Amniotic stem cell (primary cell): ENCODE data around the gene MGARP.
"Not testable (repeated sequence)": the region's sequence is repeated elsewhere in the genome, so short reads cannot be mapped to it uniquely, and the experiment has no call there.

Experiments
- DNase-seq: peaks from one replicate; lab custom pipeline; 2025; lab: John Stamatoyannopoulos, UW

The MGARP gene

GRCh38 chr4:139279760-139280620 is at the start of gene MGARP:
Gene MGARP (minus strand): TSS chr4:139280225. CDS start chr4:139280158, 67 bp downstream.
- DNase-seq, result no peak

GRCh38 chr4:139329665-139330200 is 49.7 kb upstream of the MGARP start:
- no peak for DNase-seq

GRCh38 chr4:139324620-139325019 is 44.6 kb upstream of the MGARP start:
- DNase-seq, result no peak

GRCh38 chr4:139322541-139322940 is 42.5 kb upstream of the MGARP start:
- DNase-seq, result not testable (repeated sequence)

- DNase-seq, result not testable (repeated sequence)
These were observed 42.0 kb upstream of the MGARP start for GRCh38 chr4:139322070-139322469.

- no peak for DNase-seq
These were observed 39.5 kb upstream of the MGARP start for GRCh38 chr4:139319571-139319970.

GRCh38 chr4:139317635-139318034 is 37.6 kb upstream of the MGARP start:
- no peak for DNase-seq

- DNase-seq, result no peak
These were observed 36.7 kb upstream of the MGARP start for GRCh38 chr4:139316733-139317132.

- DNase-seq, result no peak
These were observed 35.2 kb upstream of the MGARP start for GRCh38 chr4:139315221-139315675.

- DNase-seq, result no peak
These were observed 34.2 kb upstream of the MGARP start for GRCh38 chr4:139314047-139314800.

- DNase-seq, result not testable (repeated sequence)
These were observed 33.4 kb upstream of the MGARP start for GRCh38 chr4:139313414-139313813.

- no peak for DNase-seq
These were observed 32.7 kb upstream of the MGARP start for GRCh38 chr4:139312552-139313332.

GRCh38 chr4:139311909-139312308 is 31.9 kb upstream of the MGARP start:
- no peak for DNase-seq

- no peak for DNase-seq
These were observed 24.9 kb upstream of the MGARP start for GRCh38 chr4:139304920-139305319.

GRCh38 chr4:139301821-139302611 is 22.0 kb upstream of the MGARP start, which contains the start of gene NDUFC1:
Gene NDUFC1 (minus strand): TSS chr4:139302477. CDS start chr4:139295798, 6,679 bp downstream.
- no peak for DNase-seq

- DNase-seq, result peak; percentile 92
These were observed 21.2 kb upstream of the MGARP start, which contains the start of gene NAA15 for GRCh38 chr4:139301113-139301820. Gene NAA15 (plus strand): TSS chr4:139301505. CDS start chr4:139301778, 273 bp downstream.

- DNase-seq, result peak; percentile 37
These were observed 20.5 kb upstream of the MGARP start for GRCh38 chr4:139300431-139301112.

GRCh38 chr4:139299536-139299935 is 19.5 kb upstream of the MGARP start:
- DNase-seq, result no peak

- no peak for DNase-seq
These were observed 17.0 kb upstream of the MGARP start for GRCh38 chr4:139297001-139297410.

- DNase-seq, result no peak
These were observed 15.9 kb upstream of the MGARP start for GRCh38 chr4:139295942-139296299.
